ENCODE measurements around the gene GAS5.
A peak's percentile ranks its signal among the peaks of the same experiment; 100 is the strongest.

GAS5 gene

DNA sequence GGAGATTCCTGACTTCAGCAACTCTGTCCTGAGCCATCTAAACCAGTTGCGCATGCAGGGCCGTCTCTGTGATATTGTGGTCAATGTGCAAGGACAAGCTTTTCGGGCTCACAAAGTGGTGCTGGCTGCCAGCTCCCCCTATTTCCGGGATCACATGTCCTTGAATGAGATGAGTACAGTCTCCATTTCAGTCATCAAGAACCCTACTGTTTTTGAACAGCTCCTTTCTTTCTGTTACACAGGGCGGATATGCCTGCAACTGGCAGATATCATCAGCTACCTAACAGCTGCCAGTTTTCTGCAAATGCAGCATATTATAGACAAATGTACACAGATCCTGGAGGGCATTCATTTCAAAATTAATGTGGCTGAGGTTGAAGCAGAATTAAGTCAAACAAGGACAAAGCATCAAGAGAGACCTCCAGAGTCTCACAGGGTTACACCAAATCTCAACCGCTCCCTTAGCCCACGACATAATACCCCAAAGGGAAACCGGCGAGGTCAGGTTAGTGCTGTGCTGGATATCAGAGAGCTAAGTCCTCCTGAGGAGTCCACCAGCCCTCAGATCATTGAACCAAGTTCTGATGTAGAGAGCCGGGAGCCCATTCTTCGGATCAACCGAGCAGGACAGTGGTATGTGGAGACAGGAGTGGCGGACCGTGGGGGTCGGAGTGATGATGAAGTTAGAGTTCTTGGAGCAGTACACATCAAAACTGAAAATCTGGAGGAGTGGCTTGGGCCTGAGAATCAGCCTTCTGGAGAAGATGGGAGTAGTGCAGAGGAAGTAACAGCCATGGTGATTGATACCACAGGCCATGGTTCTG is 2.7 kb upstream of the GAS5 start:
- FAIRE-seq (no peak), DNase-seq (ENCODE audit: insufficient read length, low spot score) (no peak)
- TF ChIP-seq, protein P1, sequence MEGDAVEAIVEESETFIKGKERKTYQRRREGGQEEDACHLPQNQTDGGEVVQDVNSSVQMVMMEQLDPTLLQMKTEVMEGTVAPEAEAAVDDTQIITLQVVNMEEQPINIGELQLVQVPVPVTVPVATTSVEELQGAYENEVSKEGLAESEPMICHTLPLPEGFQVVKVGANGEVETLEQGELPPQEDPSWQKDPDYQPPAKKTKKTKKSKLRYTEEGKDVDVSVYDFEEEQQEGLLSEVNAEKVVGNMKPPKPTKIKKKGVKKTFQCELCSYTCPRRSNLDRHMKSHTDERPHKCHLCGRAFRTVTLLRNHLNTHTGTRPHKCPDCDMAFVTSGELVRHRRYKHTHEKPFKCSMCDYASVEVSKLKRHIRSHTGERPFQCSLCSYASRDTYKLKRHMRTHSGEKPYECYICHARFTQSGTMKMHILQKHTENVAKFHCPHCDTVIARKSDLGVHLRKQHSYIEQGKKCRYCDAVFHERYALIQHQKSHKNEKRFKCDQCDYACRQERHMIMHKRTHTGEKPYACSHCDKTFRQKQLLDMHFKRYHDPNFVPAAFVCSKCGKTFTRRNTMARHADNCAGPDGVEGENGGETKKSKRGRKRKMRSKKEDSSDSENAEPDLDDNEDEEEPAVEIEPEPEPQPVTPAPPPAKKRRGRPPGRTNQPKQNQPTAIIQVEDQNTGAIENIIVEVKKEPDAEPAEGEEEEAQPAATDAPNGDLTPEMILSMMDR (IDR thresholded peaks at IDR 0.05; ENCODE audit: insufficient read depth, missing control alignments) = no peak

DNA sequence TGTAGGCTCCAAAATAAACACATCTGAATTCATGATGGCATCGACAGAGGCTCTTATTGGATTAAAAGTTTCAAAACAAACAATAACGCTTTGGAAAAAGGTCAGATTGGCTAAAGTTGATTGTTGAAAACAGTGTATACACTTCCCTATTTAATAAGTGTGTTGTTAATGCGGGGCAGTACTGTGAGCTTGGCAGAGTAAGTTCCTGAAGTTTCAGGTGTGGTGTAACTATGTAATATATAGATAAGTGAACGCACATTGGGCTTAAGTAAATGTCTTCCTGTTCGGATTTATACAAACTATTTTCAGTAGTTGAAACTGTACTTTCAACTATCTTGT is 1.2 kb upstream of the GAS5 start:
- TF ChIP-seq, protein P1 (IDR thresholded peaks at IDR 0.05; ENCODE audit: insufficient read depth, missing control alignments) = no peak
- FAIRE-seq (no peak), DNase-seq (ENCODE audit: insufficient read length, low spot score) (no peak)

DNA sequence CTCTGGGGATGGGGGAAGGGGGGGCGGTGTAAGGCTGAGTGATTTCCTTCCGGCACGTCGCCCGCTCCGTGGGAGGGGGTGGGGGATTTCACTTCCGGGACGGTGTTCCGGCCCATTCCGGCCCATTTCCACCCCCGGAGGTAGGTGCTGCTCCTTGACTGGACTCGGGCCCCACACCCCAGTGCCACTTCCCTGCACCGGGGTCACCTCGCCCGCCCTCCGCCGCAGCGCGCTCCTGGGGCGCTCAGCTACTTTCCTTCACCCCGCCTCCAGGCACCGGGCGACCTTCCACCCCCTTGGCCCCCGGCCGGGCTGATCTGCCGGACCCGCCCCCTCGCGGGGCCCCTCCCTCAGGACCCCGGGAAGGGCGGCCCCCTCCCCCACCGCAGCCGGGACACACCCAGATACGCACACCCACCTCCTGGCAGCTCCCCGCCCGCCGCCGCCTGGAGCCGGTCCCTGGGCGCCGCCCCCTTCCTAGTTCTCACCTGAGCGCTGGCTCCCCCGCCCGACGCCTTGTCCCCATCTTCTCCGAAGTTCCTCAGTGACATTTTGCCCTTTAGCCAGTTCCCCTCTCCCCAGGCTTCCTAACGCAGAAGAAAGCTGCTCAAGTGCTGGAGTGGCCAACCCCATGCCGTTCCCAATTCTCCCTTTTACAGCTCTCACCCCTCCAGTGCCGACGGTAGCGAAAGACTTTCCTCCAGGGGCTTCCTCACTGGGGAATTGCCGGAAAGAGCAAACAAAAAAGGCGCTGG is 654 bp upstream of the GAS5 start, which contains the start of gene ZBTB37:
TSS of gene ZBTB37 (plus strand) at position 115 of the 755 bp plus-strand sequence. CDS start 1,846 bp downstream, outside the sequence.
- DNase-seq (ENCODE audit: insufficient read length, low spot score) (peak; percentile 73), FAIRE-seq (no peak)
- TF ChIP-seq, protein P1 (IDR thresholded peaks at IDR 0.05; ENCODE audit: insufficient read depth, missing control alignments) = no peak

DNA sequence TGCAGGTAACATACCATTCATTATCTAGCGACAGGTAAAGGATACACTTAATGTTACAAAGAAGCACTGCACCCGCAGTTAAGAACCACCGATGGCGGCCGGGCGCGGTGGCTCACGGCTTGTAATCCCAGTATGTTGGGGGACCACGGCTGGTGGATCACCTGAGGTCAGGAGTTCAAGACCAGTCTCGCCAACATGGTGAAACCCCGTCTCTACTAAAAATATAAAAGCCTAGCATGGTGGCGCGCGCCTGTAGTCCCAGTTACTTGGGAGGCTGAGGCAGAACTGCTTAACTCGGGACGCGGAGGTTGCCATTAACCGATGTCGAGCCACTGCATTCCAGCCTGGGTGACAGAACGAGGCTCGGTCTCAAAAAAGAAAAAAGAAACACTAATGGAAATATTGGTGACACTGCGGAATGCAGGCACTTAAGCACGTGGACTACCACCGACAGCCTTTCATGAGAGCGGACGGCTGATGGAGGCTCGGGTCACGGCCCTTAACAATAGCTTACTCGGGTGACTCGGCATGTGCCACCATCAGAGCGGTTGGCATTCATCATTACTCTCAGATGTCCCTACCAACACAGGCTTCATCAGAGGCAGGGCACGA is 542 bp downstream of the GAS5 start:
- FAIRE-seq (no peak), DNase-seq (ENCODE audit: insufficient read length, low spot score) (no peak)
- TF ChIP-seq, protein P1 (IDR thresholded peaks at IDR 0.05; ENCODE audit: insufficient read depth, missing control alignments) = no peak

DNA sequence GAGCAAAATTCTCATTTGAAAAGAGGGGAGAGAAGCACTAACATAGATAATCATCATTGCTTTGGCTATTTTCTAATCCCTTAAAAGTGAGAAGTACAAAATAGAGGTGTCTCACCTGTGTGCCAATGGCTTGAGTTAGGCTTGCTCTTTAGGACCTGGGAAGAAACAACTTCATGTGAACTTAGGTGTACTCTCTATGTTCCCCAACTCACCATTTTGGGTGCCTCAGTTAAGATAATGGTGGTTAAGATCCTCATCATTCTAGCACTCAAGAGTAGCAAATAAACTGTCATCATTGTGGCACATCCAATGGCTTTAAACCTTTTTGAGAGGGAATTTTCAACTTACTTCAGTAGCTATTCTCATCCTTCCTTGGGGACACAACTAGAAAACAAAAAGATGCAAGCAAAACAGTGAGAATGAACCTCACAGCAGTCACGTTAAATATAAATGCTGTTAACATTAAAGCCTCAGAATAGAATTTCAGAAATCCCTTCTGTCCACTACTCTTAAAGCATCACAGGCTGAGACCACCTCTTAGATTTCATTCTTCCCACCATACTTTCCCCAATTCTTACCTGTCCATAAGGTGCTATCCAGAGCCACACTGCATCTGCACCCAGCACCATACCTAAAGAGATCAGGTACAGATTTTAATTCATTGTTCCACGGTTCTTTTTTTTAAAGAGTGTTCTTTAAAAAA is 1.2 kb downstream of the GAS5 start:
- TF ChIP-seq, protein P1 (IDR thresholded peaks at IDR 0.05; ENCODE audit: insufficient read depth, missing control alignments) = no peak
- DNase-seq (ENCODE audit: insufficient read length, low spot score) (no peak), FAIRE-seq (peak; percentile 32)

DNA sequence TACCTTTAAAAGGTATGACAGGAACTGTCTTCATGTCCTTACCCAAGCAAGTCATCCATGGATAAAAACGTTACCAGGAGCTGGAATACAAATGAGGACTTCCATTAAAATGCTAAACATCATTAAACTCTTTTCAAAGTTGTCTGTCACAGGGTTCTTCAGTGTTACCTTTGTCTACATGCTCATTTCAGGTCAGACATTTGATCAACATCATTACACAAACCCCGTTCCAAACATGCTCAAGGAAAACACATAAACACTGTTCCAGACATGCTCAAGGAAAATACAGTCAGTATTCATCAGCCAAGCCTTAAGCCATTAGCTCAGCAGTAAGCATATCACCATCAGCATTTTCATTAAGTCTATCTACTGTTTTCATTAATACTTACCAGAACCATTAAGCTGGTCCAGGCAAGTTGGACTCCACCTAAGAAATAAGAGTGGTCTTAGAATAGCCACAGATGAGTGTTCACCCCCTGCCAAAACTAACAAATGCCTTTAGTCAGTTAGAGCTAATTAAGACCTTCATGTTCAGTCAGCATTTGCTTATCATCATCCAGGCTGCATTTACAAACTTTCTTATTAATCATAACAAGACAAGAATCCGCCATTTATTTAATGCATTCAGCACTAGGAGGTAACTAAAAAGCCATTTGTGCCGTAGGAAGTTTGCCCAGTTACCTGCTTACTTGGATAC is 2.2 kb downstream of the GAS5 start:
- FAIRE-seq (peak; percentile 67), DNase-seq (ENCODE audit: insufficient read length, low spot score) (no peak)
- TF ChIP-seq, protein P1 (IDR thresholded peaks at IDR 0.05; ENCODE audit: insufficient read depth, missing control alignments) = no peak
